Large intestine (tissue), 3 donors: ENCODE results near the gene MIEN1. TPM values are rescaled to one million over a fixed set of nuclear protein-coding genes. Genes with fewer than 3 reads are reported as not detected.

ENCODE experiments used
- DNase-seq, 2 donors: peaks; one replicate each; pipeline versions ENCODE4 v3.0.0 to v3.0.0-alpha.2; 2013
- H3K27ac ChIP-seq: one replicate; pipeline ENCODE4 v1.5.1; 2013; ENCODE audit warnings: low read length
- H3K27me3 ChIP-seq: 2 replicates; pipeline ENCODE4 v1.6.1; 2013; ENCODE audit warnings: low read length; ENCODE audit not compliant: control insufficient read depth, insufficient read depth
- H3K36me3 ChIP-seq: 2 replicates; pipeline ENCODE4 v1.6.1; 2013; ENCODE audit warnings: low read length; ENCODE audit not compliant: control insufficient read depth, insufficient read depth
- H3K4me1 ChIP-seq: one replicate; pipeline ENCODE4 v1.6.1; 2013; ENCODE audit warnings: low read length; ENCODE audit not compliant: control insufficient read depth, insufficient read depth
- H3K4me3 ChIP-seq: one replicate; pipeline ENCODE4 v1.5.1; 2013; ENCODE audit warnings: low read length
- H3K9me3 ChIP-seq: one replicate; pipeline ENCODE4 v1.6.1; 2013; ENCODE audit warnings: mild to moderate bottlenecking, low read depth, low read length, moderate library complexity; ENCODE audit not compliant: control insufficient read depth
- WGBS: methylation state at CpG from one replicate; pipeline ENCODE4 v1.1.5; 2013; ENCODE audit warnings: low lambda C conversion rate; ENCODE audit not compliant: insufficient coverage; 5-methylcytosine and 5-hydroxymethylcytosine counted together
- polyA plus RNA-seq: library from polyadenylated mRNA; unstranded; fragments of 120-200 nt; gene quantifications from one replicate; pipeline ENCODE4 v1.2.1, GENCODE V29; 2013

MIEN1 gene
- polyA plus RNA-seq, 1 donor: 43.8 TPM

DNA sequence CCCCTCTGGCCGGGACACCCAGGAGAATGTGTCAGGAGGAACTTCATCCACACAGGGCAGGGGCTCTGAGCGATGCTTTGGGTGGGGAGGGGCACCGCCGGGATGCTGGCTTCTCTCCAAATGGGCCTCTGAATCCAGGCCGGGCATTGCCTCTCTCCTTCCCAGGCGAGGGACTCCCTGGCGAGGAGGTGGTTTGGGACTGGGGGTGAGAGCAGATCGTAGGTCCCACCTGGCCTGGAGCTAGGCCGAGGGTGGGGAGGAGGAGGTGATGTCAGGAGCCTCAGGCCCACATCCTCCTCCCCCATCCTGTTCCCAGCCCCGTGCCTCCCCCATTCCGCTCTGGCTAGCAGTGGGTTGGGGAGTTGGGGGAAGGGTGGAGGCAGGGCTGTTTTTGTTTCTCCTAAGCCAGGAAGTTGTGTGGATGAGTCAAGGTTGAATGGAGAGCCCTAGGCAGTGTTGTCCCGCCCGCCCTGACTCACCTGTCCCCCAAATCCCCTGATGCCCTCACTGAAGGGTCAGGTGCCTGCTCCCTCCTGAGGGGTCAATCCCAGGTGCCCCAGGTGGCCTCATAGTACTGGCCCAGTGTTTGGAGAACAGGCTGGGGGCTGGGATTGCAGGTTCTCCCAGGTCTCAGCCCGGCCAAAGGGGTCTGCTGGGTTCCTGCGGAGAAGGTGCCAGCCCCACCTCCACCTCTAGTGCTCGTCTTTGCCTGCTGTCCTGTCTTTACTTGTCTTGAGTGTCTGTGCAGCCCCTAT lies 10.2 kb upstream of the MIEN1 start:
- H3K4me3 ChIP-seq: peak overlapping the region; percentile 80
- H3K4me1 ChIP-seq: peaks cover 26% of the 10 kb centered on the region
- H3K9me3 ChIP-seq: no peaks in the 10 kb centered on the region
- H3K27me3 ChIP-seq: peaks cover 19% of the 10 kb centered on the region
- H3K36me3 ChIP-seq: peaks cover 34% of the 10 kb centered on the region
- peak; percentile 52 to 63 for DNase-seq
- peak overlapping the region; percentile 97 for H3K27ac ChIP-seq
- WGBS: no CpG with 5 or more reads among the region's 16 CpGs

GRCh38 chr17:39739885-39740356 lies 9.6 kb upstream of the MIEN1 start:
- H3K27ac ChIP-seq: peak overlapping the region; percentile 97
- no peaks in the 10 kb centered on the region for H3K9me3 ChIP-seq
- no CpG with 5 or more reads among the region's 9 CpGs for WGBS
- peaks cover 28% of the 10 kb centered on the region for H3K4me1 ChIP-seq
- peak overlapping the region; percentile 80 for H3K4me3 ChIP-seq
- peaks cover 19% of the 10 kb centered on the region for H3K27me3 ChIP-seq
- no peak for DNase-seq
- H3K36me3 ChIP-seq: peaks cover 28% of the 10 kb centered on the region

- Histone ChIP-seq H3K4me1 (peaks cover 28% of the 10 kb centered on the region), H3K36me3 (peaks cover 21% of the 10 kb centered on the region), H3K4me3 (peak overlapping the region; percentile 80), H3K27me3 (peaks cover 19% of the 10 kb centered on the region), H3K9me3 (no peaks in the 10 kb centered on the region), H3K27ac (peak overlapping the region; percentile 97)
- DNase-seq: peak; percentile 93 to 97
- WGBS: no CpG with 5 or more reads among the region's 32 CpGs
Observed at GRCh38 chr17:39738983-39739884, 8.9 kb upstream of the MIEN1 start.

GRCh38 chr17:39738568-39738901 lies 8.2 kb upstream of the MIEN1 start:
- peaks cover 14% of the 10 kb centered on the region for H3K36me3 ChIP-seq
- peak overlapping the region; percentile 80 for H3K4me3 ChIP-seq
- H3K4me1 ChIP-seq: peaks cover 28% of the 10 kb centered on the region
- H3K27ac ChIP-seq: peak overlapping the region; percentile 97
- H3K27me3 ChIP-seq: peaks cover 19% of the 10 kb centered on the region
- 0% methylated on average over 1 of the region's 13 CpGs for WGBS
- peak; percentile 45 to 73 for DNase-seq
- H3K9me3 ChIP-seq: no peaks in the 10 kb centered on the region

- no CpG with 5 or more reads among the region's 34 CpGs for WGBS
- DNase-seq: peak; percentile 81 to 93
- Histone ChIP-seq H3K4me3 (peak within 1 kb of the TSS; percentile 80), H3K9me3 (no peaks in the 10 kb centered on the region), H3K27me3 (peaks cover 19% of the 10 kb centered on the region), H3K36me3 (peaks cover 8% of the 10 kb centered on the region), H3K27ac (peak within 1 kb of the TSS; percentile 97), H3K4me1 (peaks cover 28% of the 10 kb centered on the region)
Observed at GRCh38 chr17:39737760-39738567, 7.6 kb upstream of the MIEN1 start, which contains the start of gene GRB7. Gene GRB7, plus strand, starts transcription at chr17:39737938. Its CDS starts 4,364 bp downstream, at chr17:39742302.

- H3K9me3 ChIP-seq: no peaks in the 10 kb centered on the region
- WGBS: no CpG with 5 or more reads among the region's 13 CpGs
- peaks cover 2% of the 10 kb centered on the region for H3K36me3 ChIP-seq
- H3K4me1 ChIP-seq: peaks cover 28% of the 10 kb centered on the region
- peaks cover 19% of the 10 kb centered on the region for H3K27me3 ChIP-seq
- peak; percentile 84 to 94 for DNase-seq
- H3K4me3 ChIP-seq: peak overlapping the region; percentile 80
- peak overlapping the region; percentile 97 for H3K27ac ChIP-seq
Observed at GRCh38 chr17:39737206-39737759, 7.0 kb upstream of the MIEN1 start.

DNA sequence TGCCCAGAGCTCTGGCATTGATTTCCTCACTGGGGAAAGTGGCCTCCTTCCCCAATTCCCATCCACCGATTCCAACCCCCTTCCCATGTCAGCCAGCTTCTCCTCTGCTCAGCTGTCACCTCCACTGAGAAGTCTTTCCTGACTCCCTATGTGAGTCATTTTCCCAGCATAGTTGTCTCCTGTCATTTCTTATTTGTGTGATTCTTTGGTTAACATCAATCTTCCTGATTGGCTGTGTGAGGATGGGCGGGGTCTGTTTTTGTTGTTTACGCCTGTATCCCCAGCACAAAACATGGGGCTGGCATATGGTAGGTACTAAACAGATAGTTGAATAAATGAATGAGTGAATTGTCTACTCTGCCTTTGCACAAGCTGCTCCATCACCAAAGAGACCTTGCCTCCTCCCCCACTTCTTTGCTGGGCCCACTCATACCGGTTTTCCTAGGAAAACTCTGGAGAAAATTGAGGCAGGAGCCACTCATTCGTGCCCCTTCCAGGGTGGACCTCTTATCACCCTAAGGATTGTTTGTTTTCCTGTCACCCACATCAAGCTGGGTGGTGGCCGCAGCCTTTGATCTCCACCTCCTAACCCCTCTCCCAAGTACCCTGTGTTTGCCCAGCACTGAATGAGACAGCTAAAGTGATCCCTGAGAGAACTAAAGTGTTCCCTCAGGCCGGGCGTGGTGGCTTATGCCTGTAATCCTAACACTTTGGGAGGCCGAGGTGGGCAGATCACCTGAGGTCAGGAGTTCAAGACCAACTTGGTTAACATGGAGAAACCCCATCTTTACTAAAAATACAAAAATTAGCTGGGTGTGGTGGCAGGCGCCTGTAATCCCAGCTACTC lies 6.2 kb upstream of the MIEN1 start:
- Histone ChIP-seq H3K36me3 (no peaks in the 10 kb centered on the region), H3K27ac (peak overlapping the region; percentile 97), H3K4me1 (peaks cover 27% of the 10 kb centered on the region), H3K27me3 (peaks cover 19% of the 10 kb centered on the region), H3K4me3 (peak overlapping the region; percentile 80), H3K9me3 (no peaks in the 10 kb centered on the region)
- no CpG with 5 or more reads among the region's 10 CpGs for WGBS
- DNase-seq: no peak

GRCh38 chr17:39735882-39736281 lies 5.5 kb upstream of the MIEN1 start:
- DNase-seq: no peak

GRCh38 chr17:39732586-39732985 lies 2.3 kb upstream of the MIEN1 start:
- WGBS: 95% methylated on average over 3 of the region's 3 CpGs
- H3K27me3 ChIP-seq: peaks cover 3% of the 10 kb centered on the region
- no peaks in the 10 kb centered on the region for H3K9me3 ChIP-seq
- DNase-seq: no peak
- peaks cover 25% of the 10 kb centered on the region for H3K4me1 ChIP-seq
- H3K4me3 ChIP-seq: no peak overlapping the region
- no peak overlapping the region for H3K27ac ChIP-seq
- H3K36me3 ChIP-seq: peaks cover 17% of the 10 kb centered on the region

More at GRCh38 chr17:39735882-39736281, 5.5 kb upstream of the MIEN1 start:
- H3K36me3 ChIP-seq: no peaks in the 10 kb centered on the region
- H3K4me3 ChIP-seq: no peak overlapping the region
- peaks cover 21% of the 10 kb centered on the region for H3K4me1 ChIP-seq
- peak overlapping the region; percentile 97 for H3K27ac ChIP-seq
- H3K9me3 ChIP-seq: no peaks in the 10 kb centered on the region
- peaks cover 16% of the 10 kb centered on the region for H3K27me3 ChIP-seq
- no CpG with 5 or more reads among the region's 2 CpGs for WGBS
